HepG2 (cell line): Measurements from ENCODE around the gene PLEKHH3.

Experiments used
- AHR ChIP-seq: IDR thresholded peaks from 2 replicates; pipeline ENCODE4 v1.6.1; 2018; ENCODE audit warnings: missing genetic modification reagents, missing compliant biosample characterization
- KDM5A ChIP-seq: fragments of 200-600 bp; sonication (generic); IDR thresholded peaks from 2 replicates; pipeline ENCODE4 v1.7.0; 2018; ENCODE audit warnings: antibody characterized with exemption, mild to moderate bottlenecking, low read length, borderline replicate concordance
- TF ChIP-seq, protein P1 (sequence below): sonication (generic); formaldehyde crosslinking; IDR thresholded peaks from 2 replicates; pipeline ENCODE4 v1.4.0; 2020; ENCODE audit warnings: missing genetic modification reagents, borderline replicate concordance
- TF ChIP-seq, protein P2 (sequence below): sonication (generic); formaldehyde crosslinking; IDR thresholded peaks from 2 replicates; pipeline ENCODE4 v1.4.0; 2020; ENCODE audit warnings: mild to moderate bottlenecking, missing genetic modification reagents

DNA sequence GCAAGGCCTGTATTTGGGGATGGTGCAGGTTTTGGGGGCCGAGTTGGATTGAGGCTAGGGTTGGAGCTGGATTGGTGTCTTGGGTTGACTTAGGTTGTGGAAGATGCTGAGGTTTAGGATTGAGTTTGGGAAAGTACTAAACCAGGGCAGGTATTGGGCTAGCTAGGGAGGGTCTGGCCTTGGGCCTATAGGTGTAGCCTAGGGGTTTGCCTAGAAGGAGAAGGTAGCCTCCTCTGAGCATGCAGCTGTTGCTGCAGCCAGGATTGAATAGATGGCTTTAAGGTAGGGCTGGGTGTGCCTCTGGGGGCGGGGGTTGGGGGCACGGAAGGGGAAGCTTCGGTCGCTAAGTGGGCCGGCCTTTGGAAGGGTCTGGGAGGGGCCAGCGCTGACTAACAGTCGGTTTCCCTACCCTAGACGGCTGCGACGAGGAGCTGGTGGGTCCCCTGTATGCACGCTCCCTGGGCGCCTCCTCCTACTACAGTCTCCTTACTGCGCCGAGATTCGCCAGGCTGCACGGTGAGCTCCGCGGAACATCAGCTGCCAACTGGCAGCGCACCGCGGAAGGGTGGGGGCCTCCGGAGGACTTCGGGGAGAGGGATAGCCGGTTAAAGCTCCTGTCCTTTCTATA is 6.7 kb upstream of the PLEKHH3 start:
- TF ChIP-seq AHR (CRISPR knock-in tag) (no peak), KDM5A (no peak)
- TF ChIP-seq, protein P1, sequence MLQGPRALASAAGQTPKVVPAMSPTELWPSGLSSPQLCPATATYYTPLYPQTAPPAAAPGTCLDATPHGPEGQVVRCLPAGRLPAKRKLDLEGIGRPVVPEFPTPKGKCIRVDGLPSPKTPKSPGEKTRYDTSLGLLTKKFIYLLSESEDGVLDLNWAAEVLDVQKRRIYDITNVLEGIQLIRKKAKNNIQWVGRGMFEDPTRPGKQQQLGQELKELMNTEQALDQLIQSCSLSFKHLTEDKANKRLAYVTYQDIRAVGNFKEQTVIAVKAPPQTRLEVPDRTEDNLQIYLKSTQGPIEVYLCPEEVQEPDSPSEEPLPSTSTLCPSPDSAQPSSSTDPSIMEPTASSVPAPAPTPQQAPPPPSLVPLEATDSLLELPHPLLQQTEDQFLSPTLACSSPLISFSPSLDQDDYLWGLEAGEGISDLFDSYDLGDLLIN (CRISPR knock-in tag): no peak
- TF ChIP-seq, protein P2, sequence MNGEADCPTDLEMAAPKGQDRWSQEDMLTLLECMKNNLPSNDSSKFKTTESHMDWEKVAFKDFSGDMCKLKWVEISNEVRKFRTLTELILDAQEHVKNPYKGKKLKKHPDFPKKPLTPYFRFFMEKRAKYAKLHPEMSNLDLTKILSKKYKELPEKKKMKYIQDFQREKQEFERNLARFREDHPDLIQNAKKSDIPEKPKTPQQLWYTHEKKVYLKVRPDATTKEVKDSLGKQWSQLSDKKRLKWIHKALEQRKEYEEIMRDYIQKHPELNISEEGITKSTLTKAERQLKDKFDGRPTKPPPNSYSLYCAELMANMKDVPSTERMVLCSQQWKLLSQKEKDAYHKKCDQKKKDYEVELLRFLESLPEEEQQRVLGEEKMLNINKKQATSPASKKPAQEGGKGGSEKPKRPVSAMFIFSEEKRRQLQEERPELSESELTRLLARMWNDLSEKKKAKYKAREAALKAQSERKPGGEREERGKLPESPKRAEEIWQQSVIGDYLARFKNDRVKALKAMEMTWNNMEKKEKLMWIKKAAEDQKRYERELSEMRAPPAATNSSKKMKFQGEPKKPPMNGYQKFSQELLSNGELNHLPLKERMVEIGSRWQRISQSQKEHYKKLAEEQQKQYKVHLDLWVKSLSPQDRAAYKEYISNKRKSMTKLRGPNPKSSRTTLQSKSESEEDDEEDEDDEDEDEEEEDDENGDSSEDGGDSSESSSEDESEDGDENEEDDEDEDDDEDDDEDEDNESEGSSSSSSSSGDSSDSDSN (CRISPR knock-in tag): no peak
